ENCODE measurements around the gene PDE10A.
"Not testable (repeated sequence)": the region's sequence is repeated elsewhere in the genome, so short reads cannot be mapped to it uniquely, and the experiment has no call there.

The PDE10A gene

GRCh38 chr6:165468340-165469235, 194.5 kb downstream of the PDE10A start:
- no peak for DNase-seq (ENCODE audit: low spot score)

GRCh38 chr6:165463499-165463898, 199.5 kb downstream of the PDE10A start:
- not testable (repeated sequence) for DNase-seq (ENCODE audit: low spot score)

GRCh38 chr6:165459605-165460301, 203.3 kb downstream of the PDE10A start:
- not testable (repeated sequence) for DNase-seq (ENCODE audit: low spot score)

- no peak for DNase-seq (ENCODE audit: low spot score)
Observed at GRCh38 chr6:165458134-165458533, 204.9 kb downstream of the PDE10A start.

- no peak for DNase-seq (ENCODE audit: low spot score)
Observed at GRCh38 chr6:165456286-165456685, 206.8 kb downstream of the PDE10A start.

- no peak for DNase-seq (ENCODE audit: low spot score)
Observed at GRCh38 chr6:165455488-165455887, 207.6 kb downstream of the PDE10A start.

- DNase-seq (ENCODE audit: low spot score): no peak
Observed at GRCh38 chr6:165453395-165453794, 209.6 kb downstream of the PDE10A start.

- no peak for DNase-seq (ENCODE audit: low spot score)
Observed at GRCh38 chr6:165451838-165452237, 211.2 kb downstream of the PDE10A start.

GRCh38 chr6:165448210-165448609, 214.8 kb downstream of the PDE10A start:
- no peak for DNase-seq (ENCODE audit: low spot score)

- no peak for DNase-seq (ENCODE audit: low spot score)
Observed at GRCh38 chr6:165447141-165447540, 215.9 kb downstream of the PDE10A start.

- no peak for DNase-seq (ENCODE audit: low spot score)
Observed at GRCh38 chr6:165446331-165446730, 216.7 kb downstream of the PDE10A start.

GRCh38 chr6:165443462-165443861, 219.6 kb downstream of the PDE10A start:
- DNase-seq (ENCODE audit: low spot score): no peak

- no peak for DNase-seq (ENCODE audit: low spot score)
Observed at GRCh38 chr6:165441181-165441580, 221.9 kb downstream of the PDE10A start.

GRCh38 chr6:165439928-165440554, 223.0 kb downstream of the PDE10A start:
- peak; percentile 60 for DNase-seq (ENCODE audit: low spot score)

- DNase-seq (ENCODE audit: low spot score): no peak
Observed at GRCh38 chr6:165426892-165427291, 236.1 kb downstream of the PDE10A start.

GRCh38 chr6:165422192-165422591, 240.8 kb downstream of the PDE10A start:
- DNase-seq (ENCODE audit: low spot score): no peak

- DNase-seq (ENCODE audit: low spot score): peak; percentile 8
Observed at GRCh38 chr6:165417278-165417865, 245.7 kb downstream of the PDE10A start.

- DNase-seq (ENCODE audit: low spot score): no peak
Observed at GRCh38 chr6:165404697-165405096, 258.3 kb downstream of the PDE10A start.

- DNase-seq (ENCODE audit: low spot score): no peak
Observed at GRCh38 chr6:165404296-165404695, 258.7 kb downstream of the PDE10A start.

GRCh38 chr6:165403006-165403595, 259.9 kb downstream of the PDE10A start:
- no peak for DNase-seq (ENCODE audit: low spot score)

GRCh38 chr6:165401092-165401491, 261.9 kb downstream of the PDE10A start:
- no peak for DNase-seq (ENCODE audit: low spot score)

- DNase-seq (ENCODE audit: low spot score): no peak
Observed at GRCh38 chr6:165390475-165390874, 272.6 kb downstream of the PDE10A start.

Measured in SW480 (cell line).